ENCODE measurements around the gene NLE1.

DNA sequence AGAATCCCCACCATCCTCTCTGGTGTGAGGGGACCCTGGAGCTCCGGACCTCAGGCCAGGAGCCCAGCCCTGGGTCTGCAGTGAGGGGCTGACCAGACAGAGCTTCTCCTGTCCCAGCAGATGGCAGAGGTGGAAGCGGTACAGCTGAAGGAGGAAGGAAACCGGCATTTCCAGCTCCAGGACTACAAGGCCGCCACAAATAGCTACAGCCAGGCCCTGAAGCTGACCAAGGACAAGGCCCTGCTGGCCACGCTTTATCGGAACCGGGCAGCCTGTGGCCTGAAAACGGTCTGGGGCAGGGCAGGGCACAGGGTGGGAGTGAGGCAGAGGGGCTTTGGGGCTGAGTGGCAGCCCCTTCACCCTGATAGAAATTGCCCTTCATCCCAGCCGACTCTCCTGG, 6.0 kb upstream of the NLE1 start:
- no peak for TF ChIP-seq GATA2 (IDR thresholded peaks at IDR 0.05; ENCODE audit: low read depth, low read length)
- no peak for TF ChIP-seq GATA3 (IDR thresholded peaks at IDR 0.05; ENCODE audit: low read depth, low read length)
